Measurements from ENCODE around the gene RPA4.

GRCh38 chrX:96861218-96861617 is 22.5 kb upstream of the RPA4 start:
- TF ChIP-seq POLR2A (IDR thresholded peaks at IDR 0.05), result no peak
- no peak for TF ChIP-seq CTCF (IDR thresholded peaks at IDR 0.05)
